ENCODE measurements around the gene PPP1R14C. TPM values are rescaled to one million over a fixed set of nuclear protein-coding genes. Genes with fewer than 3 reads are reported as not detected.

Gene PPP1R14C
- total and polyA plus RNA-seq, 2 donors (not counting 3 experiments of a cell fraction or from before 2014, with no cell fraction given), result not detected

DNA sequence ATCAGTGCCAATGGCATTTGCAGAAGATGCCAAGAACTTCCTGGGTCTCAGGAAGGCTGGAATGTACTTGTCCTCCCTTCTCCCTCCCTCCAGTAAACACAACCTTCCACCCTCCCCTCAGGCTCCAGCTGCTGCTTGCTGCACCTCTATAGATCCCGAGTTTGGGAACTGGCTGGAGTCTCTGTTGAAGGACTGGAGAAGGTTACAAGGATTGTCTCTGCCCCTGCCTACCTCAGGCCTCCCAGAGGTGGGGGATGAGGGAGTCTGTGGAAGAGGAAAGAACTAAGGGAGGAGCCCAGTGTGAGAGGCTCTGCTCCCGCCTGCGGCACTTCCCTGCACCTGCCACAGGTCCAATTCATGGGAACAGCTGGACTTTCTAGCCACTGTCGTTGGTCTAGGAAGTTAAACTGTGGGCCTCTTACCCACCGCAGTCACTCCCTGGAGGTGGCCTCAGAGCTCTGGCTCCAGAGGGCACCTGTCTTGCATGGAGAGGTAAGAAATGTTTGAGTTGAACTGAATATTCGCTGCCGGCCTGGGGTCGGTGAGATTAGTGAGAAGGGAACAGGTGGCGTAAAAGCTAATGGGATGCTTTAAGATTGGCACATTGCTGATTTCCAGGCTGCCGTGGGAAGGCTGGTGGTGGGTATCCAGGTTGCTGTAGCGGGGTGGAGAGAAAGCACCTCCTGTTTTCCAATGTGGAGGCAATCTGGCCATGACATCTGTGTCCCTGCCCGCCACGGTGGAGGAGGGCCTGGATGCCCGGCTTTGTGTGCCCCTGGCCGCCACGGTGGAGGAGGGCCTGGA, 54.3 kb downstream of the PPP1R14C start:
- dilution Hi-C loops (cut with MboI; ENCODE audit: extremely low pct_ligation_motif_present, low sequenced_read_pairs) (no loop called here), intact Hi-C loops (cut with micrococcal nuclease) (no loop called here)
- Histone ChIP-seq H3K9me3 (replicated peaks; ENCODE audit: control insufficient read depth, insufficient read depth, low read length) (no peaks in the 10 kb centered on the region), H3K4me3 (replicated peaks in 1 of 3; ENCODE audit: insufficient read depth in 1 of 3, low read depth in 1 of 3, low read length in 3 of 3) (no peak overlapping the region), H3K27ac (ENCODE audit: insufficient read depth, low read depth, low read length) (no peak overlapping the region), H4K20me1 (replicated peaks; ENCODE audit: control insufficient read depth, extremely low read depth, insufficient read depth, low read length) (no peaks in the 10 kb centered on the region), H2AFZ (ENCODE audit: low read depth, low read length) (no peak overlapping the region), H3K36me3 (ENCODE audit: control insufficient read depth in 2 of 2, extremely low read depth in 1 of 2, insufficient read depth in 2 of 2, low read length in 2 of 2) (no peaks in the 10 kb centered on the region), H3K9me1 (replicated peaks; ENCODE audit: control insufficient read depth, extremely low read depth, insufficient read depth, low read length) (no peaks in the 10 kb centered on the region), H3K9ac (replicated peaks; ENCODE audit: extremely low read depth, insufficient read depth, low read length) (no peak overlapping the region), H3K27me3 (ENCODE audit: control insufficient read depth in 2 of 2, insufficient read depth in 2 of 2, low read length in 2 of 2) (peaks cover 0 to 1% of the 10 kb centered on the region in 2 experiments), H3K79me2 (ENCODE audit: control insufficient read depth, insufficient read depth, low read length) (no peaks in the 10 kb centered on the region), H3K4me1 (ENCODE audit: control insufficient read depth, extremely low read depth, insufficient read depth, low read length) (no peaks in the 10 kb centered on the region), H3K4me2 (ENCODE audit: insufficient read depth, low read length) (no peak overlapping the region)
- DNase-seq (ENCODE audit: low read depth, low spot score) (no peak), FAIRE-seq (no peak)
- POLR2A ChIA-PET, result interaction anchor here (0.7 kb wide), 1 partner anchor 12 kb away, joined by 5 read pairs; no protein-coding TSS in a partner anchor
- no peak for TF ChIP-seq EZH2 (IDR thresholded peaks at IDR 0.05; ENCODE audit: borderline replicate concordance, low read depth, low read length, severe bottlenecking)
- CTCF ChIA-PET, result interaction anchor here (0.7 kb wide), 1 partner anchor 410 kb away, joined by 3 read pairs; no protein-coding TSS in a partner anchor
- BruUV-seq (replicated peaks), result no TSS peak

DNA sequence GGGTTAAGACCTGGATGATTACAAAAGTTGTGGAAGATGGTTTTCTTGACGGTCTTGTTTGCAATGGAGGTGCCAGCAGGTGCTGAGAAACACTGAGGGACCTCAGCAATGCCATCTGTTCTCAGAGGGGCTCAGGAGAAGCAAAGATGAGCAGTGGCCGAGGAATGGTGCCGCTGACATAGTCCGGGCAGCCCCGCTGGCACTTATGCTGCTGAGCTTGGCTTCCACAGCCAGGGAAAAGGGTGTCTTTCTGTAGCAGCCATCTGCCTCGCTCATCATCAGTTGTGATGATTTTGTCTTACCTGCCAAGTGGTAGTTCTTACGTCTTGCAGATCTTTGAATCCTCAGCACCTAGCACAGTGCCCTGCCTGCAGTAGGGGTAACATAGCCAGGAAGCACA, 55.7 kb downstream of the PPP1R14C start:
- no peaks in the 10 kb centered on the region for H3K9me1 ChIP-seq (replicated peaks; ENCODE audit: control insufficient read depth, extremely low read depth, insufficient read depth, low read length)
- no peak overlapping the region for H3K27ac ChIP-seq (ENCODE audit: insufficient read depth, low read depth, low read length)
- TF ChIP-seq MAX (IDR thresholded peaks at IDR 0.05; ENCODE audit: insufficient read depth, insufficient read length) (no peak), POLR2AphosphoS5 (IDR thresholded peaks at IDR 0.05; ENCODE audit: insufficient read depth, low read depth, low read length) (no peak), MYC (IDR thresholded peaks at IDR 0.05; ENCODE audit: low read depth, low read length) (no peak), EZH2 (IDR thresholded peaks at IDR 0.05; ENCODE audit: borderline replicate concordance, low read depth, low read length, severe bottlenecking) (no peak), GATA2 (IDR thresholded peaks at IDR 0.05; ENCODE audit: insufficient read depth, insufficient read length, low read depth, low read length) (no peak), POLR2A (IDR thresholded peaks at IDR 0.05; ENCODE audit: low read depth, low read length) (no peak), FOS (IDR thresholded peaks at IDR 0.05; ENCODE audit: borderline replicate concordance, insufficient read depth, low read length) (no peak), JUN (IDR thresholded peaks at IDR 0.05; ENCODE audit: borderline replicate concordance, insufficient read depth, insufficient read length, low read depth) (no peak)
- TF ChIP-seq, protein P1, sequence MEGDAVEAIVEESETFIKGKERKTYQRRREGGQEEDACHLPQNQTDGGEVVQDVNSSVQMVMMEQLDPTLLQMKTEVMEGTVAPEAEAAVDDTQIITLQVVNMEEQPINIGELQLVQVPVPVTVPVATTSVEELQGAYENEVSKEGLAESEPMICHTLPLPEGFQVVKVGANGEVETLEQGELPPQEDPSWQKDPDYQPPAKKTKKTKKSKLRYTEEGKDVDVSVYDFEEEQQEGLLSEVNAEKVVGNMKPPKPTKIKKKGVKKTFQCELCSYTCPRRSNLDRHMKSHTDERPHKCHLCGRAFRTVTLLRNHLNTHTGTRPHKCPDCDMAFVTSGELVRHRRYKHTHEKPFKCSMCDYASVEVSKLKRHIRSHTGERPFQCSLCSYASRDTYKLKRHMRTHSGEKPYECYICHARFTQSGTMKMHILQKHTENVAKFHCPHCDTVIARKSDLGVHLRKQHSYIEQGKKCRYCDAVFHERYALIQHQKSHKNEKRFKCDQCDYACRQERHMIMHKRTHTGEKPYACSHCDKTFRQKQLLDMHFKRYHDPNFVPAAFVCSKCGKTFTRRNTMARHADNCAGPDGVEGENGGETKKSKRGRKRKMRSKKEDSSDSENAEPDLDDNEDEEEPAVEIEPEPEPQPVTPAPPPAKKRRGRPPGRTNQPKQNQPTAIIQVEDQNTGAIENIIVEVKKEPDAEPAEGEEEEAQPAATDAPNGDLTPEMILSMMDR (IDR thresholded peaks at IDR 0.05; ENCODE audit: extremely low read depth in 1 of 2, insufficient read depth in 1 of 2, low read depth in 1 of 2, low read length in 2 of 2), result no peak
- POLR2A ChIA-PET, result no interaction called here
- no peaks in the 10 kb centered on the region for H3K36me3 ChIP-seq (ENCODE audit: control insufficient read depth in 2 of 2, extremely low read depth in 1 of 2, insufficient read depth in 2 of 2, low read length in 2 of 2)
- H3K4me2 ChIP-seq (ENCODE audit: insufficient read depth, low read length), result no peak overlapping the region
- H3K9me3 ChIP-seq (replicated peaks; ENCODE audit: control insufficient read depth, insufficient read depth, low read length), result no peaks in the 10 kb centered on the region
- FAIRE-seq (no peak), DNase-seq (ENCODE audit: low read depth, low spot score) (no peak)
- no peak overlapping the region for H3K4me3 ChIP-seq (replicated peaks in 1 of 3; ENCODE audit: insufficient read depth in 1 of 3, low read depth in 1 of 3, low read length in 3 of 3)
- H3K9ac ChIP-seq (replicated peaks; ENCODE audit: extremely low read depth, insufficient read depth, low read length), result no peak overlapping the region
- H3K27me3 ChIP-seq (ENCODE audit: control insufficient read depth in 2 of 2, insufficient read depth in 2 of 2, low read length in 2 of 2), result no peaks in the 10 kb centered on the region
- H2AFZ ChIP-seq (ENCODE audit: low read depth, low read length), result no peak overlapping the region
- intact Hi-C loops (cut with micrococcal nuclease) (no loop called here), dilution Hi-C loops (cut with MboI; ENCODE audit: extremely low pct_ligation_motif_present, low sequenced_read_pairs) (no loop called here)
- no TSS peak for BruUV-seq (replicated peaks)
- no peaks in the 10 kb centered on the region for H3K4me1 ChIP-seq (ENCODE audit: control insufficient read depth, extremely low read depth, insufficient read depth, low read length)
- CTCF ChIA-PET, result no interaction called here
- H3K79me2 ChIP-seq (ENCODE audit: control insufficient read depth, insufficient read depth, low read length), result no peaks in the 10 kb centered on the region
- H4K20me1 ChIP-seq (replicated peaks; ENCODE audit: control insufficient read depth, extremely low read depth, insufficient read depth, low read length), result no peaks in the 10 kb centered on the region

All from endothelial cell of umbilical vein (primary cell).